GM18858 (cell line): ENCODE measurements around the gene PCLAF.
"Not testable (repeated sequence)": the region's sequence is repeated elsewhere in the genome, so short reads cannot be mapped to it uniquely, and the experiment has no call there.

Experiments
- ATAC-seq: cut with Tn5 transposase; IDR thresholded peaks from one replicate; pipeline ENCODE4 v1.9.1; 2021; ENCODE audit not compliant: unreplicated experiment

PCLAF gene, protein sequence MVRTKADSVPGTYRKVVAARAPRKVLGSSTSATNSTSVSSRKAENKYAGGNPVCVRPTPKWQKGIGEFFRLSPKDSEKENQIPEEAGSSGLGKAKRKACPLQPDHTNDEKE

DNA sequence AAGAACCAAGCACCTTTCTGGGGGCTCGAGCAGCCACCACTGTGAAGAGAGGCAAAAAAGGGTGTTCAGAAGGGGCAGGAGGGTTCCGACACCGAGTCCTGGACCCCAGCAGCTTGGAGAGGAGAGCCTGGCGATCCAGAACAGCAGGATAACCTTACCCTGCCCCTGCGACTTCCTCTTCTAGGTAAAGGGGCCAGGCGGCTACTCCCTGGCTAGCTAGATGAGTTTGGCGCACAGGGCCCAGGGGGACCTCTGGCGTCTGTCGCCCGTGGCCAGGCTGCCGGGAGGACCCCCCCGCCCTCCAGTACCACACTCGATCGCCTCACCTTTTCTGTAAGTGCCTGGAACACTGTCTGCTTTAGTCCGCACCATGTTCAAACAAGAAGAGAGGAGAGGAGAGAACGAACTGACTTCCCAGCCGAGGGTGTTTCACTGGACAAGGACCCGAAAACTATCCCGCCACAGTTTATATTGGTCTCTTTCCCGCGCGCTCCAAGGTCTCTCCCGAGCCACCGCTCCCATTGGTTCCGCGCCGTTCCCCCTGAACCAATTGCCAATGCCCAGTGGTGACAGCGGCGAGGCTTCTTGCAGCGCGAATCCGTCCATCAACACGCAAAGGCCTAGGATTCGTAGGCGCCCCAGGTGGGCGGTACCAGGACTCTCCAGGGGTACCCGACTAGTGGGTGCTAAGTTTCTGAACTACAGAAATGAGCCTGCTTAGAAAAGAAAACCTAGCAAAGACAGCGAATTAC lies at the start of gene PCLAF:
Gene PCLAF, minus strand, starts transcription at position 442 of the 752 bp plus-strand sequence. Its CDS starts 70 bp downstream, at position 372.
- peak; percentile 86 for ATAC-seq

DNA sequence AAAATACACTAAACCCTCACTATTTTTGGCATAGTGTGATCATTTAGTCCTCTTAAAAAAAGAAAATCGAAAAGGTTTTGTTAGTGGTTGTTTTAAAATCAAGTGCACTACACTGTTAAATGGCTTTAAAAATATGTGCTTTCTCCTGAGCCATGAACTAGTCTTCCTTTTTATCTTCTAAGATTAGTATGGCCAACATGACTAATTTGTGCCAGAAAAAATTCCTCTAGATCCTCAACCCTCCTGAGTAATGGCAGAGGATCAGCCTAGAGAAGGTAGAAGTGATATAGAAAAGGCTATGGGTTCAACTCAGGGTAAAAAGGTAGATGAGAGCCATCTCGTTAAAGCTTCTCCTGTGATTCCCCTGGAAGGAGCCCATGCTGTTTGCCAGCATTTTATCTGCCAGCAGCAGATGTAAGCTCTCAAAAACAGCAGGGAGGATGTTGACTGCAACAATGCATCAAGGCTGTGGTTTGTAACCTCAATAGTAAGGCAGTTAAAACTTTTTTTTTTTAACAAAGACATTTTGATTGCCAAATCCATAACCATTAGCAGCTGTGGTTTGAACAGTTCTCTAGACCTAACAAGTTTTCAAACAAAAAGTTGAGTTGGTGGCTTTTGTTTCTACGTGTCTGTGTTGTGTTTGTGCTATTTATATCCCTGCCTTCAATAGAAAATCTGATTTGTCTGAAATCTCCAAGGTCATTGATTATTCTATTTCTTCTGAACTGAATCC lies 48.9 kb upstream of the PCLAF start:
- no peak for ATAC-seq

DNA sequence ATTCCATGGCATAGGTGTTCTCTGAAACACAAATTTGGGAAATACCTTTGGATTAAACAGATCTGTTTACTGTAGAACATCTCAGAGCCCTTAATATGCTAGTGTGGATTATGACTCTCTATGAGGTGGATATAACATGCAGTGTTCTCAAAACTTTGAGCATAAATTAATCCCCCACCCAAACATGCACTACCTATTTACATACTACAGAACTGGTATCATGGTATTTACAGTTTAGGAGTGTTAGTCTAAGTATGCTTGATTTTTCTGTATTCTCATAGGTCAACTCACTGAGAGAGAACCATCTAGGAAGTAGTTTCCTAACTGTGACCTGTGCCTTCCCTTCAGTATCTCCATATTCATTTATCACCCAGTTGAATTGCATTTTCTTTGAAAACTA lies 48.2 kb upstream of the PCLAF start:
- no peak for ATAC-seq

DNA sequence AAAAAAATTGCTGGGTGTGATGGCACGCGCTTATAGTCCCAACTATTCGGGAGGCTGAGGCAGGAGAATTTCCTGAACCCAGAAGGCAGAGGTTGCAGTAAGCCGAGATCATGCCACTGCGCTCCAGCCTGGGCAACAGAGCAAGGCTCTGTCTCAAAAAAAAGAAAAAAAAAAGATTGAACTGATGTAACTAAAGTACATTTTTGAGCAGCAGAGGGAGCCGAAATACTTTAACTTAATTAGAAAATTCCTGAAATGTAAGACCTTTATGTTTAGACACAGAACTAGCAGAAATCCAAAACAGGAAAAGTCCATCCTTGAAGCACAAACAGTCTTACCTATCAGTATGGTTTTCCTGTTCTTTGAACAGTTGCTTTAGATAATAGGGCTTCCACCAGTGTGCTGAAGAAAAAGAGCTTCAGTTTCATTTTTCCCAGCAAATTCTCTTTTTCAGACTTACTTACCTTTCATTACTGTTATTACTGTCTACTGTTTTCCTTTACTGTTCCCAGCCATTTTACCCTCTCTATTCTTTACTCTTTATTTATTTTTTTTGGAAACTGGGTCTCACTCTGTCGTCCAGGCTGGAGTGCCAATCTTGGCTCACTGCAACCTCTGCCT lies 45.7 kb upstream of the PCLAF start:
- ATAC-seq, result no peak

DNA sequence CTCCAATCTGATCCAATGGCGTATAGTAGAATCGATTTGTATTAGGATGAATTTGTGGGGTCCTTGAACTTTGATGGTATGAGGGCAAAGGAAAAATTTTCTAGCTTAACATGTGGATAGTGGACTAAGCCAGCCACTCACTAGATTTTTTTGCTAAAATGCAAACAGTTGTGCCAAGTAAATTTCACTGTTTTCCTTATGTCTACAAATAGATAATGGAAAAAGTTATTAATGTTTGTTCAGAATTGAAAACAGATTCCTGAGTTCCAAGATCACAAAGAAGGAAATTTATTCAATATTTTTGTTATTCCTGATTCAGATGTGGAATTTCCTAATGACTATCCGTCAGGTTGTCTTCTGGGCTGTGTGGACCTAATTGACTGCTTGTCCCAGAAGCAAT lies 44.0 kb upstream of the PCLAF start:
- ATAC-seq, result no peak

DNA sequence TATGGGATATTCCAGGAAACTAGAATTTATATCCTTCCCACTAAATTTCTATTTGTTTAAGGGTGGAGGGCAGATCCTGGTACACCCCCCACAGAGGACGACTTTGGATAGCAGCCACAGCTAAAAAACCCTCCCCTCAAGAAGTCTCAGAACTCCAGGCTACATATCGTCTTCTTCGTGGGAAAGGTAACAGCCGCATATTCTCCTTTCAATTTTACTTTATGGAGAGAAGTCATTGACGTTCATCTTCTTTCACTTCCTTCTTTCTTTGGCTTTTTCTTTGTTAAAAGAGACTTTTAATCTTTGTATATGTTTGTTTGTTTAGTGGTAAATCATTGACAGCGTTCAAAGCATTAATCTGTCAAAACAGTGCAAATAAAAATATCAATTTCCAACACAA lies 42.7 kb upstream of the PCLAF start:
- no peak for ATAC-seq

DNA sequence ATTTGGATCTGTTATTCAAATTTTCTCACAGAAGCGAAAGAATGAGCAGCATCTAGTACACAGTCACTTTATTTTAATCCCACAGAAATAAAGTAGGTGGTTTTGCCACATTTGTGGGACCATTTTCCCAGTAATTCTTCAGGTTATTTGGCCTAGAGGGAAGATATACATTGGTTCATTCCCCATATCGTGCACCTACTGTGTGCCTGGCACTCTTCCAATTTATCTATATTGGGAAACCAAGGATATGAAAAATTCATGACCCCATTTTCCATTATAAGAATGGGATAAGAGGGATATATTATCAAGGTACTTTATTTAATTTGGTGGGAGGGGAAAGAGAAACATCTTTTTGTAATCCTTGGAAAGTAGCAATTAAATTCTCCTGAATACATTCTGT lies 41.5 kb upstream of the PCLAF start:
- no peak for ATAC-seq

DNA sequence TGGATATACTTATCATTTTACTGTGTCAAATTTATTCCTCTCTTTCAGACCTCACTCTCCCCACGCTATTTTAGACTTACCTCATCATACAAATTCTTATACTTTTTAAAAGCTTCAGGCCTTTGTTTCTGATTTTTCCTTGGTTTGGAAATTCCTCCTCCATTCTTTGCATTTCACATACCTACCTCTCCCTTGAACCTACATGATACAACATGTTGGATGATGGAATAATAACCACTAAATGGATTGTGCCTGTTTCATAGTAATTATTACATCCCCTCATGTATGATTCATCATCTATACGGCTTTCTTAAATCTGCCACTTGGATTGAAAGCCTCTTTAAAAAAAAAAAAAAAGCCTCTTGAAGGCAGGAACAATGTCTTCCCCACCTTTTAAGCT lies 31.0 kb upstream of the PCLAF start:
- ATAC-seq, result no peak

DNA sequence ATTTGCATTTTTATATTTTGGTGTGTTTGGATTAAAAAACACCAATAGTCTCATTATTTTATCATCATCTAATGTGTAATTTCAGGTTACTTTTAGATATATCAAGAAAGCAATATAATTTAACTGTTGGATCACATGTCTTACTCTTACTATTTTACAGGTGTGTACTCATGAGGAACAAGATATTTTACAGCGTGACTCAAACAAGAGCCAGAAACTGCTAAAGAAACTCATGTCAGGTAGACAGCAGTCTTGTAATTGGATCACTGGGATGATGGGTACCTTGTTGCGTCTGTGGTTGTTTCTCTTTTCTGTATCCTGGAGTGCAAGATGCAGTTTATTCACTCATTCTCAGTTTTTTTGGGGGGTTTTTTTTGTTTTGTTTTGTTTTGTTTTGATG lies 19.3 kb upstream of the PCLAF start:
- ATAC-seq, result no peak

DNA sequence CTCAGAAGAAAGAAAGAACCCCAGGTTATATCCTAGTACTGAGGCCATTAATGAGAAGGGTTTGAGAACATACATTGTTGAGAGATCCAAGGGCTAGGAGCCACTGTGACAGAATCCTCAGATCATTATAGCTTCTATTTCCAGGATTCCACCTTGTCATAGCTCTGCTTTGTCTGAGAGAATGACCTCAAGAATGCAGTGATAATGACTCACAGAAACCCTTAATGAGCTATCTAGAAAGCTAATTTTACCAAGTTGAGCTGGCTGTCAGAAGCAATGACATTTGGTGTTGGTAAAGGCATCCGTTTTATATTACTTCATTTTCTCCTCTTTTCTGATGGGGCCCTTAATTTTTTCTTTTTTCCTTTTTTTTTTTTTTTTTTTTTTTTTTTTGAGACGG lies 17.3 kb upstream of the PCLAF start:
- ATAC-seq, result no peak

DNA sequence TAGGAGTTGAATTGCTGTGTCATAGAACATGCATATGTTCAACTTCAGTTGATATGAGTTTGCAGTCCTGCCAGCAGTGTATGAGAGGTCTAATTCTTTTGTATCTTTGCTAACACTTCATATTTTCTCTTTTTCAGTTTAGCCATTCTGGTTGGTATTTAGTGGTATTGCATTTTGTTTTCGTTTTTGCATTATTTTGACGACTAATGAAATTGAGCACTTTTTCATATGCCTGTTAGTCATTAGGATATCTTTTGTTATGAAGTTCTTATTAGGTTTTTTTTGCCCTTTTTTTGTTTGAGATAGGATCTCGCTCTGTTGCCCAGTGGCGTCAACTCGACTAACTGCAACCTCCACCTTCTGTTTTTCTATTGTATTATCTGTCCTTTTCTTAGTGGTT lies 15.5 kb upstream of the PCLAF start:
- ATAC-seq, result no peak

DNA sequence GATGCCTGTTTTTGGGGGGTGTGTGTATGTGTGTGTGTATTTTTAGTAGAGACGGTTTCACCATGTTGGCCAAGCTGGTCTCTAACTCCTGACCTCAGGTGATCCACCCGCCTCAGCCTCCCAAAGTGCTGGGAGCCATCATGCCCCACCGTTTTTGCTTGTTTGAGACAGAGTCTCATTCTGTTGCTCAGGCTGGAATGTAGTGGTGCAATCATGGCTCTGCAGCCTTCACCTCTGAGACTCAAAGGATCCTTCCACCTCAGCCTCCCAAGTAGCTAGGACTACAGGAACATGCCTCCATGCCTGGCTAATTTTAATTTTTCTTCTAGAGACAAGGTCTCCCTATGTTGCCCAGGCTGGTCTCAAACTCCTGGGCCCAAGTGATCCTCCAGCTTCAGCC lies 11.2 kb upstream of the PCLAF start:
- not testable (repeated sequence) for ATAC-seq

DNA sequence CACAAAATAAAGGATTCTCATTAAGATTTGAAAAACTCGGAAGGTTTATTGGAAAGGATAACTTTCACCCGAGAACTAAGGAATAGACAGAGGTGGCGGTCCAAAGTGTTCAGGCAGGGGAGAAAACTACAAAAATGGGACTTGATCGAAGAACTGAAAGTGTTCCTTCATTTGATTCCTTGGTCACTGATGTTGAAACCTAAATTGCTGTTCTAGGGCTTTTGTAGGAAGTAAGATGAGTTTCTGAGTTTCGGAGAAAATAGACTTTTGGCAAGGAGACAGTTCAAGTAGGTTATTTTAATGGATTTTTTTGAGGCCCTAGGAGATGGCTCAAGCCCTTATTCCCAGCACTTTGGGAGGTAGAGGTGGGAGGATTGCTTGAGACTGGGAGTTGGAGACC lies 7.8 kb upstream of the PCLAF start:
- ATAC-seq, result no peak

DNA sequence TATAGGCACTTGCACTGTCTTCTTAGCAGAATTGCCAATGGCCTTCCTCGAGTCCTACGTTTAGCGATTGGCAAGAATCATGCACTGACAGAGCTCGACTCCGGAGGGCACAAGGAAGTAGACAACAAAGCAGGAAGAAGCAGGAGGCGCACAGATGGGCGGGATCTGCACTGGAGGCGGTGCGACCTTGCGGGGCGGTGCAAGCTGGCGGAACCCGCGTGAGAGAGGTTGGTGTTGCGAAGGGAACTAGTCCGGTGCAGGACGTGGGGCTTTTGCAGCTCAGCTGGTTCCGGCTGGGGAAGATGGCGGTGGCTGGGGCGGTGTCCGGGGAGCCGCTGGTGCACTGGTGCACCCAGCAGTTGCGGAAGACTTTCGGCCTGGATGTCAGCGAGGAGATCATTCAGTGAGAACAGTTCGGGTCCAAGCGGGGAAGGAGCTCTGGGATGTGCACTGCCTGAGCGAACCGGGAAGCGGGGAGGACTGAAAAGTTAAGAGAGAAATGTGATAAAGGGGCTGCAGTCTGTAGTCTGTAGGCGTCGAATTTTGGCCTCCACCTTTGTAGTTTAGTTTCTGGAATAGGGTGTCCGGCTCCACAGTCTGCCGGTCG lies 6.4 kb upstream of the PCLAF start, which contains the start of gene TRIP4:
Gene TRIP4, plus strand, starts transcription at position 275 of the 607 bp plus-strand sequence. Its CDS starts 28 bp downstream, at position 303.
- ATAC-seq, result peak; percentile 93

DNA sequence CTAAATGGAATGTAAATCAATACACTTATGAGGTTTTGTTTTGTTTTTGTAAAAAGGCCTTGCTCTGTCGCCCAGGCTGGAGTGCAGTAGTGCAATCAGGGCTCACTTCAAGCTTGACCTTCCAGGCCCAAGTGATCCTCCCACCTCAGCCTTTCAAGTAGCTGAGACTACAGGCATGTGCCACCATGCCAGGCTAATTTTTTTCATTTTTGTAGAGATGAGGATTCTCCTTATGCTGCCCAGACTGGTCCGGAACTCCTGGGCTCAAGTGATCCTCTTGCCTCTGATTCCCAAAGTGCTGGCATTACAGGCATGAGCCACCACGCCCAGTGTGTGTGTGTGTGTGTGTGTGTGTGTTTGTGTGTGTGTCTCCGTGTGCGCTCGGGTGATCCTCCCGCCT lies 5.0 kb upstream of the PCLAF start:
- ATAC-seq, result no peak

DNA sequence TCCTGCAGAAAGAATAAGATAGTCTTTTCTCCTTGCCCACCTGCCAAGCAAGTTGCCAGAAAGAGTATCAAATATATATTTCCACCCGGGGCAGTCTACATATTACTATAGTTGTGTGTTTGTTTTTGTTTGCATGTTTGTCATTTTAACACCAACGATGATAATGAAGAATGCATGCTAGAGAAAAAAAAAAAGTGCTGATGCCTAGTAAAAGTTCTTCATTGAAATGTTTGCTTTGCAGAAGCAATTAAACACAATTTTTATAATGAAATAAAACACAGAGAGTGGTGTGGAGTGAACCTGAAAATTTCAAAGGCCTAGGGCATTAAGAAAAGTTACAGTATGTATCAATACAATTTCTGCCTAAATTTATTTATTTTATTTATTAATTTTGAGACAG lies 2.5 kb upstream of the PCLAF start:
- ATAC-seq, result no peak

DNA sequence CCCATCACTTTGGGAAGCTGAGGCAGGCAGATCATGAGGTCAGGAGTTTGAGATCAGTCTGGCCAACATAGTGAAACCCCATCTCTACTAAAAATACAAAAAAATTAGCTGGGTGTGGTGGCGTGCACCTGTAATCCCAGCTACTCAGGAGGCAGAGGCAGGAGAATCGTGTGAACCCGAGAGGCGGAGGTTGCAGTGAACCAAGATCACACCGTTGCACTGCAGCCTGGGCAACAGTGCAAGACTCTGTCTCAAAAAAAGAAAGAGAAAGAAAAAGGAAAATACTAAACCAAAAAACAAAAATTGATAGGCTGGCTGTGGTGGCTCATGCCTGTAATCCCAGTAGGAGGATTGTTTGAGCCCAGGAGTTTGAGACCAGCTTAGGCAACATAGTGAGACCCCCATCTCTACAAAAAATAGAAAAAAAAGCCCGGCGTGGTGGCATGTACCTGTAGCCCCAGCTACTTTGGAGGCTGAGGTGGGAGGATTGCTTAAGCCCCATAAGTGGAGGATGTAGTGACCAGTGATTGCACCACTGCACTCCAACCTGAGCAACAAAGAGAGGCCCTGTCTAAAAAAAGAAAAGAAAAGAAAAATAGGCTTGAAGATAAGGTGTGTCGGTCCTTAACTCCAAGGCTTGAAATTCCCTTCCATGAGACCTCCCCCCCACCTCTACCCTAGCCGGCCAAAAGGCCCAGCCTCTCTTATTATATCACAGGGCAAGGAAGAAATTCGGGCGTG lies 941 bp downstream of the PCLAF start:
- ATAC-seq, result not testable (repeated sequence)

DNA sequence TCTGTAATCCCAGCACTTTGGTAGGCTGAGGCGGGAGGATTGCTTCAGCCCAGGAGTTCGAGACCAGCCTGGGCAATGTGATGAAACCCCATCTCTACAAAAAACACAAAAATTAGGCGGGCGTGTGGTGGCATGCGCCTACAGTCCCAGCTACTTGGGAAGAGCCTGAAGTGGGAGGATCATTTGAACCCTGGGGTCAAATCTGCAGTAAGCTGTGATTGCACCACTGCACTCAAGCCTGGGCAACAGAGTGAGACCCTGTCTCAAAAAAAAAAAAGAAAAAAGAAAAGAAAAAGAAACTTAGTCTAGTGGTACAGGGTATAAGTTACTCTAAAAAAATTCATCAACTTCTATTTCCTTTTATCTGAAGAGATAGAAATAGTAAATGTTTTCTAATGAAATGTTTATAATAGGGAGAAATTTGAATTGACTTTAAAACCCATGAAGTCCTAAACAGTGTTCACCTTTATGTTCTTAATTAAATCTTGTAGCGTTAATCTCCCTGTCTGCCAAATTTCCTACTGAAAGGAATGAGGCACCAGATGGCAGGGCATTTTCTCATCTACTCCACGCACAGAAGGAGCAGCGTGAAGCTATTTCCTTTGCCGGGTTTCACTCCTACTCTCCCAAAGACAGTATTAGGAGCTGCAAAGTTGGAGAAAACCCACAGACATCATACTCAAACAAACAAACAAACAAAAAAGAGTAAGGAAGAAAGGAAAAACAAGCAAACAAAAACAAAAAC lies 1.9 kb downstream of the PCLAF start:
- ATAC-seq, result no peak

DNA sequence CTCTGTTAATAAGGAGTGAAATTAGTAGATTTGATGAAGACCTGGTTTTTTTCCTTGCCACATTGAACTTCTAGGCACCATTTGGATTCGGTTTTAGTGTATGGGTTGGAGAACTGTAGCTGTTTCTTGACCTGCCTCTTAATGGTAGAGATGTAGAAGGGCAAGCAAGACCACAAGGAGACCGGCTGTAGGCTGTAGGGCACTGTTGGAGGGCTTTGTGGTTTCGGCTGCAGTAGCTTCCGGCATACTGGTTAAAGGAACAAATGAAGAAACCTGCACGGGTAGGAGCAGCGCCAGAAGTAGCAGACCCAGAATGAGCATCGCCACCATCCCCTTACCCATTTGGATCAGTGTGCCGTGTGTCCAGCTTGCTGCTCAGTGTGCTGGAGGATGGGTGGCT lies 7.9 kb downstream of the PCLAF start:
- ATAC-seq, result no peak

DNA sequence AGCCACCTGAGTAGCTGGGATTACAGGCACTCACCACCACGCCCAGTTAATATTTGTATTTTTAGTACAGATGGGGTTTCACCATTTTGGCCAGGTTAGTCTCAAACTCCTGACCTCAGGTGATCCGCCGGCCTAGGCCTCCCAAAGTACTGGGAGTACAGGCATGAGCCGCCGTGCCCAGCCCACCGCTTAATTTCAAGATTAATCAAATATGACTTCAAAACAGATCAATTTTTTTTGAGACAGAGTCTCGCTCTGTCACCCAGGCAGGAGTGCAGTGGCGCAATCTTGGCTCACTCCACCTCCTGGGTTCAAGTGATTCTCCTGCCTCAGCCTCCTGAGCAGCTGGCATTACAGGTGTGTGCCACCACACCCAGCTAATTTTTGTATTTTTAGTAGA lies 9.9 kb downstream of the PCLAF start:
- not testable (repeated sequence) for ATAC-seq
